H9 (cell line): Measurements from ENCODE around the gene SPAG17. TPM values are rescaled to one million over a fixed set of nuclear protein-coding genes. Genes with fewer than 3 reads are reported as not detected.

ENCODE experiments used
- DNase-seq: peaks from one replicate; pipeline ENCODE4 v3.0.0-alpha.2; 2017
- H2AFZ ChIP-seq: one replicate; pipeline ENCODE4 v1.6.1; 2013; ENCODE audit warnings: mild to moderate bottlenecking, low read length, control low read depth, moderate library complexity
- H2AK5ac ChIP-seq: 2 replicates; pipeline ENCODE4 v1.6.1; 2013; ENCODE audit warnings: low read length, control low read depth, mixed read lengths; ENCODE audit not compliant: insufficient read length
- H2BK120ac ChIP-seq: one replicate; pipeline ENCODE4 v1.6.1; 2013; ENCODE audit warnings: low read depth, mild to moderate bottlenecking, low read length, control low read depth, inconsistent platforms; ENCODE audit not compliant: poor library complexity, severe bottlenecking
- H2BK12ac ChIP-seq: 2 replicates; pipeline ENCODE4 v1.6.1; 2013; ENCODE audit warnings: low read length, control low read depth, mixed read lengths, low read depth; ENCODE audit not compliant: insufficient read length
- H2BK15ac ChIP-seq: 2 replicates; pipeline ENCODE4 v1.6.1; 2013; ENCODE audit warnings: low read depth, low read length, control low read depth
- H2BK20ac ChIP-seq: one replicate; pipeline ENCODE4 v1.6.1; 2013; ENCODE audit warnings: low read depth, mild to moderate bottlenecking, low read length, control low read depth, inconsistent platforms; ENCODE audit not compliant: poor library complexity, severe bottlenecking
- H2BK5ac ChIP-seq: 2 replicates; pipeline ENCODE4 v1.6.1; 2013; ENCODE audit warnings: low read length, control low read depth, mixed read lengths; ENCODE audit not compliant: insufficient read length
- H3K14ac ChIP-seq: 2 replicates; pipeline ENCODE4 v1.6.1; 2013; ENCODE audit warnings: low read length, control low read depth; ENCODE audit not compliant: insufficient read depth
- H3K18ac ChIP-seq: 2 replicates; pipeline ENCODE4 v1.6.1; 2013; ENCODE audit warnings: low read depth, mild to moderate bottlenecking, mixed read lengths, low read length, control low read depth; ENCODE audit not compliant: insufficient read length
- H3K23ac ChIP-seq: 2 replicates; pipeline ENCODE4 v1.6.1; 2013; ENCODE audit warnings: low read length, control low read depth, mixed read lengths, low read depth; ENCODE audit not compliant: insufficient read length
- H3K23me2 ChIP-seq: 2 replicates; pipeline ENCODE4 v1.6.1; 2013; ENCODE audit warnings: low read depth, mild to moderate bottlenecking, mixed read lengths, low read length, control low read depth; ENCODE audit not compliant: insufficient read length, poor library complexity, severe bottlenecking
- H3K27ac ChIP-seq: 2 replicates; pipeline ENCODE4 v1.5.1; 2013; ENCODE audit warnings: low read length, control low read depth, mixed read lengths, low read depth; ENCODE audit not compliant: insufficient read length
- H3K27me3 ChIP-seq: 2 replicates; pipeline ENCODE4 v1.6.1; 2013; ENCODE audit warnings: low read length, control low read depth, inconsistent platforms; ENCODE audit not compliant: insufficient read depth
- H3K4ac ChIP-seq: 2 replicates; pipeline ENCODE4 v1.6.1; 2013; ENCODE audit warnings: low read depth, mild to moderate bottlenecking, control low read depth, inconsistent platforms, low read length, moderate library complexity
- H3K4me1 ChIP-seq: 2 replicates; pipeline ENCODE4 v1.6.1; 2013; ENCODE audit warnings: low read length, control low read depth, inconsistent platforms; ENCODE audit not compliant: insufficient read depth
- H3K4me2 ChIP-seq: 2 replicates; pipeline ENCODE4 v1.6.1; 2013; ENCODE audit warnings: low read length, control low read depth, mixed read lengths; ENCODE audit not compliant: insufficient read length, insufficient read depth
- H3K56ac ChIP-seq: 2 replicates; pipeline ENCODE4 v1.6.1; 2013; ENCODE audit warnings: low read depth, mild to moderate bottlenecking, mixed read lengths, low read length, control low read depth; ENCODE audit not compliant: insufficient read length
- H3K79me1 ChIP-seq: 2 replicates; pipeline ENCODE4 v1.6.1; 2013; ENCODE audit warnings: low read depth, mild to moderate bottlenecking, moderate library complexity, low read length, control low read depth, inconsistent platforms; ENCODE audit not compliant: insufficient read depth, poor library complexity, severe bottlenecking
- H3K79me2 ChIP-seq: 2 replicates; pipeline ENCODE4 v1.6.1; 2013; ENCODE audit warnings: low read length, control low read depth, inconsistent platforms; ENCODE audit not compliant: insufficient read depth
- H3K9ac ChIP-seq: 2 replicates; pipeline ENCODE4 v1.6.1; 2013; ENCODE audit warnings: low read length, control low read depth, mixed read lengths; ENCODE audit not compliant: insufficient read length; ENCODE audit errors: extremely low read depth
- H3K9me3 ChIP-seq: one replicate; pipeline ENCODE4 v1.6.1; 2013; ENCODE audit warnings: low read depth, low read length, inconsistent platforms; ENCODE audit not compliant: control insufficient read depth
- H3T11ph ChIP-seq: one replicate; pipeline ENCODE4 v1.6.1; 2013; ENCODE audit warnings: mild to moderate bottlenecking, low read length, control low read depth, inconsistent platforms
- H4K20me1 ChIP-seq: one replicate; pipeline ENCODE4 v1.6.1; 2013; ENCODE audit not compliant: control insufficient read depth, insufficient read length, insufficient read depth
- H4K5ac ChIP-seq: 2 replicates; pipeline ENCODE4 v1.6.1; 2013; ENCODE audit warnings: low read depth, mild to moderate bottlenecking, mixed read lengths, low read length, control low read depth; ENCODE audit not compliant: insufficient read length
- H4K8ac ChIP-seq: replicated peaks from 2 replicates; pipeline ENCODE4 v1.6.1; 2013; ENCODE audit warnings: low read length, control low read depth, mixed read lengths, low read depth; ENCODE audit not compliant: insufficient read length
- H4K91ac ChIP-seq: 2 replicates; pipeline ENCODE4 v1.6.1; 2013; ENCODE audit warnings: low read depth, mild to moderate bottlenecking, moderate library complexity, mixed read lengths, low read length, control low read depth; ENCODE audit not compliant: insufficient read length
- H3K27ac Mint-ChIP-seq, 3 experiments: 2 replicates in 2 of 3; 3 replicates in 1 of 3; pipeline ENCODE4 v1.8.0; 2020 to 2021; ENCODE audit warnings: mixed read lengths in 3 of 3, mild to moderate bottlenecking in 1 of 3, moderate library complexity in 1 of 3
- H3K27me3 Mint-ChIP-seq: 2 replicates; pipeline ENCODE4 v1.8.0; 2021; ENCODE audit warnings: low read depth, mild to moderate bottlenecking, moderate library complexity, mixed read lengths
- H3K36me3 Mint-ChIP-seq, 3 experiments: 2 replicates in 2 of 3; 3 replicates in 1 of 3; pipeline ENCODE4 v1.8.0; 2020 to 2021; ENCODE audit warnings: low read depth in 3 of 3, mixed read lengths in 3 of 3; ENCODE audit not compliant: insufficient read depth in 1 of 3
- H3K4me1 Mint-ChIP-seq, 2 experiments: 2 replicates each; pipeline ENCODE4 v1.8.0; 2020; ENCODE audit warnings: mixed read lengths in 2 of 2
- H3K4me3 Mint-ChIP-seq, 2 experiments: 2 replicates in 1 of 2; 3 replicates in 1 of 2; pipeline ENCODE4 v1.8.0; 2020 to 2021; ENCODE audit warnings: mild to moderate bottlenecking in 2 of 2, mixed read lengths in 2 of 2, moderate library complexity in 1 of 2
- H3K9me3 Mint-ChIP-seq, 2 experiments: 2 replicates in 1 of 2; 3 replicates in 1 of 2; pipeline ENCODE4 v1.8.0; 2020; ENCODE audit warnings: mild to moderate bottlenecking in 2 of 2, mixed read lengths in 2 of 2, moderate library complexity in 1 of 2
- WGBS: extraction: QIAGEN DNeasy Blood & Tissue Kit; methylation state at CpG from one replicate; pipeline ENCODE4 v1.1.7; 2013; ENCODE audit warnings: missing lambda C conversion rate, low lambda C conversion rate, mixed read lengths; ENCODE audit not compliant: insufficient read length; ENCODE audit errors: extremely low coverage; 5-methylcytosine and 5-hydroxymethylcytosine counted together
- total RNA-seq: library from RNA; stranded (reverse); gene quantifications from 2 replicates; pipeline ENCODE4 v1.2.1, GENCODE V29; 2021
- TF ChIP-seq, protein P1 (sequence below): fragments of 200-600 bp; sonication (generic); conservative IDR thresholded peaks from 3 replicates; pipeline ENCODE4 v1.8.0; 2021; ENCODE audit warnings: antibody characterized with exemption, mild to moderate bottlenecking

The SPAG17 gene
- total RNA-seq, 1 experiment from 2014 or later, result 0.37 TPM

DNA sequence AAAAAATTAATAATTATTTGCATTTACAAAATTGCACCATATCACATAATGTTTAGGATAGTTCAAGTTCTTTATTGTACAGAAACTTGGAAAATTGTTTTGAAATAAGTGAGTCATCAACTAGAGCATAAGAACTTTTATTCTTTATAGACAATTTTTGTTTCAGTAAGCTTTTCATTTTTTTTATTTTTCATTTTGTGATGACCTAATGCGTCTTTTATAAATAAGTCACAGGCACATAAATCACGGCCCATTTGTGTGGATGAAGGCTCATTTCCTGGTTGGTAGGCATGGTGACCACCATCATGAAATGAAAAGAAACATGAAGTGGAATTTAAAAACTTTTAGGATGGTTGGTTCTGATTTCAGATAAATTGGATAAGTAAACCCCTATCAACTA, 39.3 kb downstream of the SPAG17 start:
- Histone ChIP-seq H3K27ac (no peak overlapping the region), H3K18ac (no peak overlapping the region), H2BK15ac (no peak overlapping the region), H3K23ac (no peak overlapping the region), H3K79me1 (no peaks in the 10 kb centered on the region), H3K4ac (no peak overlapping the region), H3K14ac (no peak overlapping the region), H2BK12ac (no peak overlapping the region), H4K5ac (no peak overlapping the region), H3K9me3 (no peaks in the 10 kb centered on the region), H2AK5ac (no peak overlapping the region), H3K56ac (no peak overlapping the region), H3K23me2 (no peaks in the 10 kb centered on the region), H4K8ac (no peak overlapping the region), H2BK5ac (no peak overlapping the region), H3K9ac (no peak overlapping the region), H3K4me2 (no peak overlapping the region), H2AFZ (no peak overlapping the region), H3T11ph (no peak overlapping the region), H3K4me1 (no peaks in the 10 kb centered on the region), H3K79me2 (no peaks in the 10 kb centered on the region), H2BK20ac (no peak overlapping the region), H4K20me1 (no peaks in the 10 kb centered on the region), H4K91ac (no peak overlapping the region), H2BK120ac (no peak overlapping the region), H3K27me3 (no peaks in the 10 kb centered on the region)
- H3K9me3 Mint-ChIP-seq, result no peaks in the 10 kb centered on the region
- H3K4me3 Mint-ChIP-seq, result no peak overlapping the region
- no peak overlapping the region for H3K27ac Mint-ChIP-seq
- WGBS, result no CpG with 5 or more reads among the region's 2 CpGs
- H3K4me1 Mint-ChIP-seq, result peaks cover 10 to 12% of the 10 kb centered on the region in 2 experiments
- H3K27me3 Mint-ChIP-seq, result no peaks in the 10 kb centered on the region; the same call in 1 of the 2 replicates
- no peak for DNase-seq
- H3K36me3 Mint-ChIP-seq, result no peaks in the 10 kb centered on the region; a peak in 2 of 7 replicates
- TF ChIP-seq, protein P1, sequence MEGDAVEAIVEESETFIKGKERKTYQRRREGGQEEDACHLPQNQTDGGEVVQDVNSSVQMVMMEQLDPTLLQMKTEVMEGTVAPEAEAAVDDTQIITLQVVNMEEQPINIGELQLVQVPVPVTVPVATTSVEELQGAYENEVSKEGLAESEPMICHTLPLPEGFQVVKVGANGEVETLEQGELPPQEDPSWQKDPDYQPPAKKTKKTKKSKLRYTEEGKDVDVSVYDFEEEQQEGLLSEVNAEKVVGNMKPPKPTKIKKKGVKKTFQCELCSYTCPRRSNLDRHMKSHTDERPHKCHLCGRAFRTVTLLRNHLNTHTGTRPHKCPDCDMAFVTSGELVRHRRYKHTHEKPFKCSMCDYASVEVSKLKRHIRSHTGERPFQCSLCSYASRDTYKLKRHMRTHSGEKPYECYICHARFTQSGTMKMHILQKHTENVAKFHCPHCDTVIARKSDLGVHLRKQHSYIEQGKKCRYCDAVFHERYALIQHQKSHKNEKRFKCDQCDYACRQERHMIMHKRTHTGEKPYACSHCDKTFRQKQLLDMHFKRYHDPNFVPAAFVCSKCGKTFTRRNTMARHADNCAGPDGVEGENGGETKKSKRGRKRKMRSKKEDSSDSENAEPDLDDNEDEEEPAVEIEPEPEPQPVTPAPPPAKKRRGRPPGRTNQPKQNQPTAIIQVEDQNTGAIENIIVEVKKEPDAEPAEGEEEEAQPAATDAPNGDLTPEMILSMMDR, result no peak
